ENCODE results near the gene TBXAS1.

- TF ChIP-seq, protein P1, sequence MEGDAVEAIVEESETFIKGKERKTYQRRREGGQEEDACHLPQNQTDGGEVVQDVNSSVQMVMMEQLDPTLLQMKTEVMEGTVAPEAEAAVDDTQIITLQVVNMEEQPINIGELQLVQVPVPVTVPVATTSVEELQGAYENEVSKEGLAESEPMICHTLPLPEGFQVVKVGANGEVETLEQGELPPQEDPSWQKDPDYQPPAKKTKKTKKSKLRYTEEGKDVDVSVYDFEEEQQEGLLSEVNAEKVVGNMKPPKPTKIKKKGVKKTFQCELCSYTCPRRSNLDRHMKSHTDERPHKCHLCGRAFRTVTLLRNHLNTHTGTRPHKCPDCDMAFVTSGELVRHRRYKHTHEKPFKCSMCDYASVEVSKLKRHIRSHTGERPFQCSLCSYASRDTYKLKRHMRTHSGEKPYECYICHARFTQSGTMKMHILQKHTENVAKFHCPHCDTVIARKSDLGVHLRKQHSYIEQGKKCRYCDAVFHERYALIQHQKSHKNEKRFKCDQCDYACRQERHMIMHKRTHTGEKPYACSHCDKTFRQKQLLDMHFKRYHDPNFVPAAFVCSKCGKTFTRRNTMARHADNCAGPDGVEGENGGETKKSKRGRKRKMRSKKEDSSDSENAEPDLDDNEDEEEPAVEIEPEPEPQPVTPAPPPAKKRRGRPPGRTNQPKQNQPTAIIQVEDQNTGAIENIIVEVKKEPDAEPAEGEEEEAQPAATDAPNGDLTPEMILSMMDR (IDR thresholded peaks at IDR 0.05; ENCODE audit: low read length), result no peak
- TF ChIP-seq EZH2phosphoT487 (IDR thresholded peaks at IDR 0.05; ENCODE audit: low read length) (no peak), EZH2 (optimal IDR thresholded peaks at IDR 0.05; ENCODE audit: low read depth, low read length) (no peak)
Measured at GRCh38 chr7:139893999-139894398, 64.9 kb downstream of the TBXAS1 start.
